ENCODE results near the gene STAC3.

DNA sequence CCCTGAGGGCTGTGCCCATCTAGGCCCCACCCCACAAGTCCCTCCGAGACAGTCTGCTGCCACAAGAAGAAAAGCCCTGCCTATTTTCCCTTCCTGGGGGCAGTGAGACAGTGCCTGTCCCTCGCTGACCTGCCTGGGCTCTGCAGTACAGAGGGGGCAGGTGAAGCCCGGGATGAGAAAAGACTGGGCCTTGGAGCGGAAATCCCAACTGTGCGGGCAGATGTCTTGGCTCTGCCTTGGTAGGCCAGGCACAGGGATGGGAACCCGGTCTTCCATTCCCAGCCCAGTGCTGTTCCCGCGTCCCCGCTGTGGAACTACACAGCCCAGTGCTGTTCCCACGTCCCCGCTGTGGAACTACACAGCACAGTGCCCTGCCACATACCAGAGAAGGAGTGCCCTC lies 47.2 kb downstream of the STAC3 start:
- TF ChIP-seq, protein P1, sequence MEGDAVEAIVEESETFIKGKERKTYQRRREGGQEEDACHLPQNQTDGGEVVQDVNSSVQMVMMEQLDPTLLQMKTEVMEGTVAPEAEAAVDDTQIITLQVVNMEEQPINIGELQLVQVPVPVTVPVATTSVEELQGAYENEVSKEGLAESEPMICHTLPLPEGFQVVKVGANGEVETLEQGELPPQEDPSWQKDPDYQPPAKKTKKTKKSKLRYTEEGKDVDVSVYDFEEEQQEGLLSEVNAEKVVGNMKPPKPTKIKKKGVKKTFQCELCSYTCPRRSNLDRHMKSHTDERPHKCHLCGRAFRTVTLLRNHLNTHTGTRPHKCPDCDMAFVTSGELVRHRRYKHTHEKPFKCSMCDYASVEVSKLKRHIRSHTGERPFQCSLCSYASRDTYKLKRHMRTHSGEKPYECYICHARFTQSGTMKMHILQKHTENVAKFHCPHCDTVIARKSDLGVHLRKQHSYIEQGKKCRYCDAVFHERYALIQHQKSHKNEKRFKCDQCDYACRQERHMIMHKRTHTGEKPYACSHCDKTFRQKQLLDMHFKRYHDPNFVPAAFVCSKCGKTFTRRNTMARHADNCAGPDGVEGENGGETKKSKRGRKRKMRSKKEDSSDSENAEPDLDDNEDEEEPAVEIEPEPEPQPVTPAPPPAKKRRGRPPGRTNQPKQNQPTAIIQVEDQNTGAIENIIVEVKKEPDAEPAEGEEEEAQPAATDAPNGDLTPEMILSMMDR (IDR thresholded peaks at IDR 0.05) = no peak
- TF ChIP-seq POLR2A (IDR thresholded peaks at IDR 0.05) = no peak

Measured in body of pancreas (tissue), 4 donors.